Upper lobe of left lung (tissue), 6 donors: ENCODE measurements around the gene VMP1. TPM values are rescaled to one million over a fixed set of nuclear protein-coding genes. Genes with fewer than 3 reads are reported as not detected.

Source experiments
- ATAC-seq, 2 donors: fragments of 200-7000 bp; cut with Tn5 transposase; one replicate each; pipeline ENCODE4 v1.9.1; 2022; ENCODE audit warnings: mild to moderate bottlenecking in 2 of 2, moderate library complexity in 2 of 2; ENCODE audit not compliant: low FRiP score in 2 of 2
- DNase-seq, 2 donors: peaks; one replicate each; pipeline ENCODE4 v3.0.0-alpha.2; 2019 to 2020
- H3K27ac ChIP-seq, 4 donors: fragments of 200-600 bp; sonication (generic); one replicate each; pipeline ENCODE4 v1.5.1; 2016 to 2019
- H3K27me3 ChIP-seq, 4 donors: fragments of 200-600 bp; sonication (generic); one replicate each; pipeline ENCODE4 v1.5.1; 2017 to 2019
- H3K36me3 ChIP-seq, 4 donors: fragments of 200-600 bp; sonication (generic); one replicate each; pipeline ENCODE4 v1.5.1; 2016 to 2019
- H3K4me1 ChIP-seq, 4 donors: fragments of 200-600 bp; sonication (generic); one replicate each; pipeline ENCODE4 v1.5.1; 2018 to 2019
- H3K4me3 ChIP-seq, 4 donors: fragments of 200-600 bp; sonication (generic); one replicate each; pipeline ENCODE4 v1.5.1; 2017 to 2019; ENCODE audit warnings: mild to moderate bottlenecking in 2 of 4, moderate library complexity in 1 of 4
- H3K9me3 ChIP-seq, 4 donors: fragments of 200-600 bp; sonication (generic); one replicate each; pipeline ENCODE4 v1.5.1; 2018 to 2019
- CTCF ChIP-seq, 6 experiments: fragments of 450-650 bp in 4 of 6; fragments of 200-600 bp in 2 of 6; sonication (generic) in 2 of 6; IDR thresholded peaks; one replicate each; pipeline ENCODE4 v1.5.1; 2016 to 2019; ENCODE audit warnings: antibody characterized with exemption in 6 of 6
- EP300 ChIP-seq, 4 donors: sonication (generic); formaldehyde crosslinking; IDR thresholded peaks; one replicate each; pipeline ENCODE4 v1.5.1; 2017; ENCODE audit warnings: antibody characterized with exemption in 4 of 4, control low read depth in 2 of 4
- POLR2A ChIP-seq, 4 donors: fragments of 450-650 bp; IDR thresholded peaks; one replicate each; pipeline ENCODE4 v1.5.1; 2016 to 2017; ENCODE audit warnings: antibody characterized with exemption in 4 of 4, mild to moderate bottlenecking in 2 of 4
- POLR2AphosphoS5 ChIP-seq, 2 donors: sonication (generic); formaldehyde crosslinking; IDR thresholded peaks; one replicate each; pipeline ENCODE4 v1.5.1; 2017; ENCODE audit warnings: antibody characterized with exemption in 2 of 2
- WGBS, 2 donors: methylation state at CpG; one replicate each; pipeline ENCODE4 v1.1.5; 2017 to 2018; 5-methylcytosine and 5-hydroxymethylcytosine counted together
- total RNA-seq, 6 donors: library from RNA; depleted of rRNA in 4 of 6; stranded (reverse); fragments of >200 nt in 4 of 6; gene quantifications; one replicate each; pipeline versions ENCODE4 v1.1.0 to v1.2.1, GENCODE V29; 2016 to 2021
- donor health status: DM: no; HTN: no; CAD: no; lungs with moderate emphysema.
- donor health status: DM: no; HTN: yes; CAD: no; lungs with severe emphysema.

The VMP1 gene
- total RNA-seq, 6 donors from 2014 or later: 124 to 246 (median 181) TPM

GRCh38 chr17:59837308-59838051, 130.0 kb downstream of the VMP1 start:
- ATAC-seq (peak; percentile 89 to 96), DNase-seq (peak in 1 of 2 donors; percentile 83)
- Histone ChIP-seq H3K27me3 (no peaks in the 10 kb centered on the region), H3K4me3 (peak overlapping the region; percentile 44 to 66 (median 54)), H3K9me3 (no peaks in the 10 kb centered on the region), H3K4me1 (peaks cover 11 to 40% (median 22%) of the 10 kb centered on the region in 4 donors), H3K36me3 (peaks cover 0 to 37% (median 5%) of the 10 kb centered on the region in 4 donors), H3K27ac (peak overlapping the region; percentile 93 to 96 (median 93))
- TF ChIP-seq EP300 (IDR thresholded peaks at IDR 0.05): peak; percentile 81 to 98 (median 92)
- peak; percentile 78 to 98 for TF ChIP-seq POLR2AphosphoS5 (IDR thresholded peaks at IDR 0.05)
- peak in 3 of 4 donors; percentile 83 to 94 (median 93) for TF ChIP-seq POLR2A (IDR thresholded peaks at IDR 0.05)
- TF ChIP-seq CTCF (IDR thresholded peaks at IDR 0.05): no peak
- 1 to 4% methylated on average over 8 of the region's 8 CpGs for WGBS, 2 donors

- H3K4me3 ChIP-seq: peak overlapping the region; percentile 44 to 66 (median 54)
- H3K36me3 ChIP-seq: peaks cover 0 to 38% (median 5%) of the 10 kb centered on the region in 4 donors
- peaks cover 11 to 41% (median 24%) of the 10 kb centered on the region in 4 donors for H3K4me1 ChIP-seq
- no peaks in the 10 kb centered on the region for H3K27me3 ChIP-seq
- no peak for TF ChIP-seq EP300 (IDR thresholded peaks at IDR 0.05)
- peak in 1 of 2 donors; percentile 52 for TF ChIP-seq POLR2AphosphoS5 (IDR thresholded peaks at IDR 0.05)
- H3K27ac ChIP-seq: peak overlapping the region; percentile 93 to 96 (median 93)
- DNase-seq: no peak
- 23 to 34% methylated on average over 8 of the region's 8 CpGs for WGBS, 2 donors
- H3K9me3 ChIP-seq: no peaks in the 10 kb centered on the region
- peak in 1 of 2 donors; percentile 14 for ATAC-seq
Observed at GRCh38 chr17:59838052-59838916, 130.8 kb downstream of the VMP1 start.

GRCh38 chr17:59839651-59840328, 132.3 kb downstream of the VMP1 start:
- H3K9me3 ChIP-seq: no peaks in the 10 kb centered on the region
- peak overlapping the region; percentile 93 to 96 (median 93) for H3K27ac ChIP-seq
- DNase-seq (peak in 1 of 2 donors; percentile 16), ATAC-seq (no peak)
- WGBS, 2 donors: 34 to 39% methylated on average over 6 of the region's 6 CpGs
- TF ChIP-seq POLR2AphosphoS5 (IDR thresholded peaks at IDR 0.05) (peak in 1 of 2 donors; percentile 60), CTCF (IDR thresholded peaks at IDR 0.05) (no peak)
- H3K4me1 ChIP-seq: peaks cover 12 to 54% (median 32%) of the 10 kb centered on the region in 4 donors
- H3K36me3 ChIP-seq: peaks cover 0 to 38% (median 5%) of the 10 kb centered on the region in 4 donors
- H3K27me3 ChIP-seq: no peaks in the 10 kb centered on the region
- peak overlapping the region; percentile 44 to 66 (median 54) for H3K4me3 ChIP-seq

GRCh38 chr17:59840329-59841090, 133.1 kb downstream of the VMP1 start:
- peak overlapping the region; percentile 93 to 96 (median 93) for H3K27ac ChIP-seq
- no peak for ATAC-seq
- DNase-seq: peak in 1 of 2 donors; percentile 20
- H3K9me3 ChIP-seq: no peaks in the 10 kb centered on the region
- no peaks in the 10 kb centered on the region for H3K27me3 ChIP-seq
- peaks cover 0 to 38% (median 5%) of the 10 kb centered on the region in 4 donors for H3K36me3 ChIP-seq
- TF ChIP-seq POLR2AphosphoS5 (IDR thresholded peaks at IDR 0.05): peak in 1 of 2 donors; percentile 15
- TF ChIP-seq EP300 (IDR thresholded peaks at IDR 0.05): no peak
- no peak for TF ChIP-seq CTCF (IDR thresholded peaks at IDR 0.05)
- no peak for TF ChIP-seq POLR2A (IDR thresholded peaks at IDR 0.05)
- peak overlapping the region; percentile 44 to 66 (median 54) for H3K4me3 ChIP-seq
- peaks cover 19 to 61% (median 39%) of the 10 kb centered on the region in 4 donors for H3K4me1 ChIP-seq
- WGBS, 2 donors: 37 to 42% methylated on average over 4 of the region's 4 CpGs
